Chondrocyte (in vitro differentiated cells): ENCODE measurements around the gene ABCB8. TPM values are rescaled to one million over a fixed set of nuclear protein-coding genes. Genes with fewer than 3 reads are reported as not detected.

Source experiments
- DNase-seq: peaks from one replicate; pipeline ENCODE4 v3.0.0; 2021; ENCODE audit warnings: mixed read lengths, low spot score
- H3K27ac Mint-ChIP-seq: one replicate; pipeline ENCODE4 v1.8.0; 2021; ENCODE audit warnings: mild to moderate bottlenecking, moderate library complexity, mixed read lengths; ENCODE audit not compliant: unreplicated experiment
- H3K27me3 Mint-ChIP-seq: 2 replicates; pipeline ENCODE4 v1.8.0; 2021; ENCODE audit warnings: low read depth, mixed read lengths
- H3K36me3 Mint-ChIP-seq: 2 replicates; pipeline ENCODE4 v1.8.0; 2021; ENCODE audit warnings: low read depth, mixed read lengths
- H3K4me1 Mint-ChIP-seq: 2 replicates; pipeline ENCODE4 v1.8.0; 2021; ENCODE audit warnings: low read depth, mild to moderate bottlenecking, mixed read lengths
- H3K4me3 Mint-ChIP-seq: one replicate; pipeline ENCODE4 v1.8.0; 2021; ENCODE audit warnings: mild to moderate bottlenecking, moderate library complexity, mixed read lengths; ENCODE audit not compliant: unreplicated experiment
- H3K9me3 Mint-ChIP-seq: 2 replicates; pipeline ENCODE4 v1.8.0; 2021; ENCODE audit warnings: low read depth, mixed read lengths
- total RNA-seq: library from RNA; stranded (reverse); gene quantifications from 3 replicates; pipeline ENCODE4 v1.2.1, GENCODE V29; 2021
- TF ChIP-seq, protein P1 (sequence below): fragments of 200-600 bp; sonication (generic); IDR thresholded peaks from 2 replicates; pipeline ENCODE4 v1.5.0; 2021; ENCODE audit warnings: antibody characterized with exemption, mild to moderate bottlenecking, moderate library complexity

Gene ABCB8
- total RNA-seq, 1 donor from 2014 or later = 30.2 TPM

DNA sequence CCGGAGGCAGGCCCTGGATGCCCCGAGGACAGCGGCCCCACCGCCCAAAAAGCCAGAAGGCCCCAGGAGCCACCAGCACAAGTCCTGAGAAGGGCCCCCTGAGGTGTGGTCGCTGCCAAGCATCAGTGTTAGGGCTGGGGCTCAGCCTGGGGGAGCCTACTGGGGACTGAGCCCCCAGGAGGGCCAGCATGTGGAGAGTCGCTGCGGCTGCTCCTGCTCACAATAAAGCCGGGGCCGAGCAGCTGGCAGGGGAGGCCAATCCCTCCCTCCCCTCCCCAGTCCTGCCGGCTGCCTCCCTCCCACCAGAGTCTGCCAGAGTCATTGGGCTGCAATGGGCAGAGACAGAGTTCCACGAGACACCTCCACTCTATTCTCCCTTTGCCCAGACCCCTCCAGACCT, 17.0 kb downstream of the ABCB8 start:
- Mint-ChIP-seq H3K27ac (no peak overlapping the region), H3K9me3 (no peaks in the 10 kb centered on the region), H3K27me3 (no peaks in the 10 kb centered on the region), H3K4me3 (no peak overlapping the region), H3K36me3 (no peaks in the 10 kb centered on the region), H3K4me1 (peaks cover 26% of the 10 kb centered on the region)
- DNase-seq = no peak
- TF ChIP-seq, protein P1, sequence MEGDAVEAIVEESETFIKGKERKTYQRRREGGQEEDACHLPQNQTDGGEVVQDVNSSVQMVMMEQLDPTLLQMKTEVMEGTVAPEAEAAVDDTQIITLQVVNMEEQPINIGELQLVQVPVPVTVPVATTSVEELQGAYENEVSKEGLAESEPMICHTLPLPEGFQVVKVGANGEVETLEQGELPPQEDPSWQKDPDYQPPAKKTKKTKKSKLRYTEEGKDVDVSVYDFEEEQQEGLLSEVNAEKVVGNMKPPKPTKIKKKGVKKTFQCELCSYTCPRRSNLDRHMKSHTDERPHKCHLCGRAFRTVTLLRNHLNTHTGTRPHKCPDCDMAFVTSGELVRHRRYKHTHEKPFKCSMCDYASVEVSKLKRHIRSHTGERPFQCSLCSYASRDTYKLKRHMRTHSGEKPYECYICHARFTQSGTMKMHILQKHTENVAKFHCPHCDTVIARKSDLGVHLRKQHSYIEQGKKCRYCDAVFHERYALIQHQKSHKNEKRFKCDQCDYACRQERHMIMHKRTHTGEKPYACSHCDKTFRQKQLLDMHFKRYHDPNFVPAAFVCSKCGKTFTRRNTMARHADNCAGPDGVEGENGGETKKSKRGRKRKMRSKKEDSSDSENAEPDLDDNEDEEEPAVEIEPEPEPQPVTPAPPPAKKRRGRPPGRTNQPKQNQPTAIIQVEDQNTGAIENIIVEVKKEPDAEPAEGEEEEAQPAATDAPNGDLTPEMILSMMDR = no peak

DNA sequence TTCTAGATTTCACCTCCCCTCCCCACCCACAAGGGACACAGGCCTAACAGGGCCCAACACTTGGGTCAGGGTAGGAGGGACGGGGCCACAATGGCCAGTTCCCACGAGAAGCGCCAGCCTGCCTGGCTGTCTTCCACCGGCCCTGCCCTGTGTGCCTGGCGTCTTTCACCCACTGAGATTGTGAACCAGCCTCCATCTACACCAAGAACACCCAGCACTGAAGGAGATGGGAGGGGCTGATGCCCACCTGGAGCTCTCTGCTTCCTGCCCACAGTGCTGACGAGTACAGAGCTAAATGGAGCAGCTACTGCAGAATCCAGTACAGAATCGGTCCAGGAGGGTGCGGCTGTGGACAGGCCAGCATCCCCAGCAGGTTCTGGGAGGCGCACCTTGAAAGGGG, 17.7 kb downstream of the ABCB8 start:
- Mint-ChIP-seq H3K4me3 (no peak overlapping the region), H3K36me3 (no peaks in the 10 kb centered on the region), H3K27ac (no peak overlapping the region), H3K27me3 (no peaks in the 10 kb centered on the region), H3K9me3 (no peaks in the 10 kb centered on the region), H3K4me1 (peaks cover 26% of the 10 kb centered on the region)
- no peak for DNase-seq
- TF ChIP-seq, protein P1 = no peak

DNA sequence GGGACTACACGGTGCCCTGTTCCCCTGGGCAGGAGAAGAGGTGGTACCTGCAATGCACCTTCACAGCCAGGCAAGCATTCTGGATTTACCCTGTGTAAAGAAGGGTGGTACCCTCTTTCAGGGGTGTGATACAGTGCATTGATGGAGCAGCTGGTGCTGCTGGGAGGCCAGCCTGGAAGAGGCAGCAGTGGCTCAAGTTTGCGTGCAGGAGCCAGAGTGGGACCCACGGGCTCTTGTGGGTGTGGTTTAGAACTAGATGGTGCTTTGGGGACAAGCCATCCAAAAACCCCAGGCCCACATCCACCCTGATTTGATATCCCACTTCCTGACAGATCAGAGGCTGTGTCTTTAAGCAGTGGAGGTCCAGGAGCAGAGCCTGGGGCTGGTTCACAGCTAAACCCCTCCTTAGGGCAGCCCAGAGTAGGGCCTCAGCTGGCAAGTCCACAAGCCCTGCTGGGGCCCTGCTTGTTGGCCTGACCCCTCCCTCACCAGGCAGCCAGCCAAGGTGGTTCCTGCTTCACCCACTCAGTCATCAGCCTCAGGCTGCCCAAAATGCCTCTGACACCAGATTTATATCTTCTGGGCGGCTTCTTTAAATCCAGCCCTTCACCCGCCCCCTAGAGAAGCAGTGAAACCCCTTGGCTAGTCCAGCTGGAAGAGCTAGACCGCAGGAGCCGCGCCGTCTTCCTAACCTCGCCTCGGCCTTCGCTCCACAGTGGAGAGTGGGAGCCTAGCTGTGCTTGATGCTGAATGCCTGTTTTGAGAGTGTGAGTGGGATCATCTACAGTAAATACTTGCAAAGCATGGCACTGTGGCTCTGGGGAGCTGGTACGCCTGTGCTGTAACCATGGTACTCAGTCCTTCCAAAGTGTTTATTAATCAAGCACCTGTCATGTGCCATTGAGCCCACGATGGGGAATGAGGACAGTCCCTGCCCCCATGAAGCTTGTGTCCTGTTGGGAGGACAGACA, 18.6 kb downstream of the ABCB8 start:
- Mint-ChIP-seq H3K4me3 (no peak overlapping the region), H3K9me3 (no peaks in the 10 kb centered on the region), H3K36me3 (no peaks in the 10 kb centered on the region), H3K27ac (peak overlapping the region; percentile 3), H3K4me1 (peaks cover 26% of the 10 kb centered on the region), H3K27me3 (no peaks in the 10 kb centered on the region)
- TF ChIP-seq, protein P1 = no peak
- no peak for DNase-seq

DNA sequence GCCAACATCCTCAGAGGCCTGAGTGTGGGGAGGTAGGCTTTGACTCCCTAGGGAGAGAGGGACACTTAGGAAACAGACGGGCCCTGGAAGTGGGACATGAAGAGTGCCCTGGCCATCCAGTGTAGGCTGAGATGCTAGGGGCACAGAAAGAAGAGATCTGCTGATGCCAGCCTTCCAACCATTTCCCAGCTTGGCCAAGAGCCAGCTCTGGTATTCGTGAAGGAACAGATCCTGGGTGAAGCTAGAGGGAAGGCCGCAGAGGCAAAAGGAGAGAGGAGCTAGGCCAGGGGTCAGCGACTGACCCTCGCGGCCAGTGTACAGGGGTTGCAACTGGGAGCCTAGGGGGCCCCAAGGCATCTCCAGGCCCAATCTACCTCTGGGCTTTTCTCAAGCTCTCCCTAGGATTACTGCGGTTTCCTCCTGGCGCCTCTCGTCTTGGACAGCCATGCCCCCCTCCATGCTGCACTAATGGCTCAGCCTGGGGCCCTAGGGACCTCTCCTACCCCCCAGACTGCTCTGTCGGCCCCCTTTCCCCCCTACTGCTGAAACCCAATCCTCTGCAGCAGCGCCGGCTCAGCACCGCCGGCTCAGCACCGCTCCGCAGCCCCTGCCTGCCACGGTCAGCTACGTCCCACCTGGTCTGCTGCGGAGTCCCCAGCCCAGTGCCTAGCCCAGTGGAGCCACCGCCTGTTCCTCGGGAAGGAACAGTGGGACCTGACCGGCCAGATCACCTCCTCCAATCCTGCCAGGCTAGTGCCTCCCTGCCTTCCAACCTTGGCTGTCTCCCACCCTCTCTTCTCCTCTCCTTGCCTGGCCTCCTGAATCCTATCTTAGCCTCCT, 19.9 kb downstream of the ABCB8 start, which contains the start of gene ASIC3:
Gene ASIC3, plus strand, starts transcription at position 556 of the 840 bp plus-strand sequence. CDS start 355 bp downstream, outside the sequence.
- TF ChIP-seq, protein P1 = no peak
- Mint-ChIP-seq H3K9me3 (no peaks in the 10 kb centered on the region), H3K27ac (no peak within 1 kb of the TSS), H3K4me1 (peaks cover 26% of the 10 kb centered on the region), H3K27me3 (no peaks in the 10 kb centered on the region), H3K4me3 (no peak within 1 kb of the TSS), H3K36me3 (peaks cover 2% of the 10 kb centered on the region)
- no peak for DNase-seq

DNA sequence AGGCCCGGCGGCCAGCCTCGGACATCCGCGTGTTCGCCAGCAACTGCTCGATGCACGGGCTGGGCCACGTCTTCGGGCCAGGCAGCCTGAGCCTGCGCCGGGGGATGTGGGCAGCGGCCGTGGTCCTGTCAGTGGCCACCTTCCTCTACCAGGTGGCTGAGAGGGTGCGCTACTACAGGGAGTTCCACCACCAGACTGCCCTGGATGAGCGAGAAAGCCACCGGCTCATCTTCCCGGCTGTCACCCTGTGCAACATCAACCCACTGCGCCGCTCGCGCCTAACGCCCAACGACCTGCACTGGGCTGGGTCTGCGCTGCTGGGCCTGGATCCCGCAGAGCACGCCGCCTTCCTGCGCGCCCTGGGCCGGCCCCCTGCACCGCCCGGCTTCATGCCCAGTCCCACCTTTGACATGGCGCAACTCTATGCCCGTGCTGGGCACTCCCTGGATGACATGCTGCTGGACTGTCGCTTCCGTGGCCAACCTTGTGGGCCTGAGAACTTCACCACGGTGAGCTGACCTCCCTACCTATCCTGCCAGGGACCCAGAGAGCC, 20.7 kb downstream of the ABCB8 start:
- H3K4me3 Mint-ChIP-seq = no peak overlapping the region
- H3K27me3 Mint-ChIP-seq = no peaks in the 10 kb centered on the region
- no peak overlapping the region for H3K27ac Mint-ChIP-seq
- DNase-seq = no peak
- peaks cover 3% of the 10 kb centered on the region for H3K36me3 Mint-ChIP-seq
- peaks cover 26% of the 10 kb centered on the region for H3K4me1 Mint-ChIP-seq
- TF ChIP-seq, protein P1 = no peak
- no peaks in the 10 kb centered on the region for H3K9me3 Mint-ChIP-seq
